Testis (tissue), 2 donors: Measurements from ENCODE around the gene CGB5.
"Not testable (repeated sequence)": the region's sequence is repeated elsewhere in the genome, so short reads cannot be mapped to it uniquely, and the experiment has no call there.

ENCODE experiments used
- POLR2A ChIP-seq: fragments of 450-650 bp; IDR thresholded peaks from one replicate; pipeline ENCODE4 v1.6.1; 2017; ENCODE audit warnings: antibody characterized with exemption, mild to moderate bottlenecking, moderate library complexity
- TF ChIP-seq, protein P1 (sequence below), 3 experiments: fragments of 450-650 bp in 2 of 3; fragments of 200-600 bp in 1 of 3; sonication (generic) in 1 of 3; IDR thresholded peaks; one replicate each; pipeline ENCODE4 v1.5.1; 2016 to 2019; ENCODE audit warnings: antibody characterized with exemption in 3 of 3, mild to moderate bottlenecking in 2 of 3, moderate library complexity in 1 of 3

DNA sequence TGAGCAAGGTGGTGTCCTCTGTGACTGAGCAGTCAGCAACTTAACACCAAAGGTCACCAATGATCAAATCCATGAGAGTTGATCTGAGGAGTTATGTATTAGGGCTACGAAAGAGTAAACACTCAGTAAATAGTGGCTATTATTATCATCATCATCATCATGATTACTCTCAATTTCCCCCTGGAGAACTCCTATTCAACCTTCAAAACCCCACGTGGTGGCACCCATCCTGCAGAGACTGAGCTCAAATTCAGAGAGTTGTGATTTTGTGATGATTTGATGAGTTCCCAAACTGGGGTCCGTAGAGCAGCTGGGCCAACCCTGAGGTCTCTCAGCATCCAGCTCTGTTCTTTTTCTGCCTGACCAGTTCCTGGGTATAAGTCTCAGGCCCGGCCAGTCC, 6.2 kb downstream of the CGB5 start:
- not testable (repeated sequence) for TF ChIP-seq POLR2A
- TF ChIP-seq, protein P1, sequence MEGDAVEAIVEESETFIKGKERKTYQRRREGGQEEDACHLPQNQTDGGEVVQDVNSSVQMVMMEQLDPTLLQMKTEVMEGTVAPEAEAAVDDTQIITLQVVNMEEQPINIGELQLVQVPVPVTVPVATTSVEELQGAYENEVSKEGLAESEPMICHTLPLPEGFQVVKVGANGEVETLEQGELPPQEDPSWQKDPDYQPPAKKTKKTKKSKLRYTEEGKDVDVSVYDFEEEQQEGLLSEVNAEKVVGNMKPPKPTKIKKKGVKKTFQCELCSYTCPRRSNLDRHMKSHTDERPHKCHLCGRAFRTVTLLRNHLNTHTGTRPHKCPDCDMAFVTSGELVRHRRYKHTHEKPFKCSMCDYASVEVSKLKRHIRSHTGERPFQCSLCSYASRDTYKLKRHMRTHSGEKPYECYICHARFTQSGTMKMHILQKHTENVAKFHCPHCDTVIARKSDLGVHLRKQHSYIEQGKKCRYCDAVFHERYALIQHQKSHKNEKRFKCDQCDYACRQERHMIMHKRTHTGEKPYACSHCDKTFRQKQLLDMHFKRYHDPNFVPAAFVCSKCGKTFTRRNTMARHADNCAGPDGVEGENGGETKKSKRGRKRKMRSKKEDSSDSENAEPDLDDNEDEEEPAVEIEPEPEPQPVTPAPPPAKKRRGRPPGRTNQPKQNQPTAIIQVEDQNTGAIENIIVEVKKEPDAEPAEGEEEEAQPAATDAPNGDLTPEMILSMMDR (IDR thresholded peaks at IDR 0.05) = not testable (repeated sequence)
